Activated CD4-positive, alpha-beta T cell treated with anti-CD3 and anti-CD28 coated beads for 36 hours (primary cell): ENCODE results near the gene B9D1. TPM values are rescaled to one million over a fixed set of nuclear protein-coding genes. Genes with fewer than 3 reads are reported as not detected.

Experiments
- ATAC-seq: fragments of 200-7000 bp; cut with Tn5 transposase; one replicate; pipeline ENCODE4 v1.10.0; 2021; ENCODE audit warnings: mild to moderate bottlenecking, moderate library complexity
- CTCF ChIA-PET: fragments of 350-600 bp; sonication (Branson Sonifier 250); formaldehyde crosslinking; loops from one replicate; lab custom pipeline; 2021; ENCODE audit warnings: antibody characterized with exemption; lab: Charles Lee
- POLR2A ChIA-PET: fragments of 350-600 bp; sonication (Branson Sonifier 250); formaldehyde crosslinking; loops from one replicate; lab custom pipeline; 2021; ENCODE audit warnings: antibody characterized with exemption, inconsistent platforms; lab: Charles Lee
- DNase-seq: peaks from one replicate; pipeline ENCODE4 v3.0.0-alpha.2; 2020
- H3K27ac Mint-ChIP-seq: one replicate; pipeline ENCODE4 v1.8.0; 2021; ENCODE audit warnings: mixed read lengths
- H3K27me3 Mint-ChIP-seq: one replicate; pipeline ENCODE4 v1.8.0; 2021; ENCODE audit warnings: mixed read lengths
- H3K36me3 Mint-ChIP-seq: one replicate; pipeline ENCODE4 v1.8.0; 2021; ENCODE audit warnings: low read depth, mixed read lengths
- H3K4me1 Mint-ChIP-seq: one replicate; pipeline ENCODE4 v1.8.0; 2021; ENCODE audit warnings: mixed read lengths
- H3K4me3 Mint-ChIP-seq: one replicate; pipeline ENCODE4 v1.8.0; 2021; ENCODE audit warnings: mild to moderate bottlenecking, moderate library complexity, mixed read lengths
- H3K9me3 Mint-ChIP-seq: one replicate; pipeline ENCODE4 v1.8.0; 2021; ENCODE audit warnings: low read depth, mixed read lengths
- intact Hi-C, 2 experiments: fragments of 100-400 bp; cut with DNase I in 1 of 2; cut with micrococcal nuclease in 1 of 2; formaldehyde crosslinking; loops; one replicate each; pipeline versions ENCODE4 v1.14.2 to v1.15.1; 2022 to 2024; cut with DNase I, micrococcal nuclease
- total RNA-seq, 2 experiments: library from RNA; stranded (reverse); gene quantifications; one replicate each; pipeline ENCODE4 v1.2.3, GENCODE V29; 2021

The B9D1 gene
- total RNA-seq, 2 experiments from 2014 or later, result 7.4 to 7.8 TPM

DNA sequence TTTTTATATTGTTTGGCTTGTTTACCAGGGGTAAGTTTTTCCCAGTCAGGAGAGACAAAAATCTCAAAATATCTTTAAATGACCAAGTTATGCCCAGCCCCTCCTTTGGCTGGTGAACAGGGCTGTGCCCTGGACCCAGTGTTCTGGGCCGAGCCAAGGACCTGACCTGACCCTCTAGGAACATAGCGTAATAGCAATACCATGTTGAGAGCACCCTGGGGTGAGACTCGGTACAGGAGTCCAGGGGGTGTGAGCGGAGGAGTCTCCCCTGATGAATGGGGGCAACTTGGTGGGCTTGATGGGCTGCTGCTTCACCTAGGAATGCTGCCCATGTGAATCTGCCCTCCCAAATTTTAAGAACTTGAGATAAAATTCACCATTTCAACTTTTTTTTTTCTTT lies 47.4 kb downstream of the B9D1 start:
- no peak overlapping the region for H3K27ac Mint-ChIP-seq
- peaks cover 10% of the 10 kb centered on the region for H3K36me3 Mint-ChIP-seq
- no peaks in the 10 kb centered on the region for H3K9me3 Mint-ChIP-seq
- no peaks in the 10 kb centered on the region for H3K4me1 Mint-ChIP-seq
- POLR2A ChIA-PET, result no interaction called here
- H3K4me3 Mint-ChIP-seq, result no peak overlapping the region
- DNase-seq (no peak), ATAC-seq (no peak)
- CTCF ChIA-PET, result interaction anchor here (1.0 kb wide), 1 partner anchor 18 kb away, joined by 3 read pairs; no protein-coding TSS in a partner anchor
- peaks cover 7% of the 10 kb centered on the region for H3K27me3 Mint-ChIP-seq
- intact Hi-C loops, result no loop called here

GRCh38 chr17:19313746-19314651 lies 48.5 kb downstream of the B9D1 start:
- Mint-ChIP-seq H3K27me3 (peaks cover 13% of the 10 kb centered on the region), H3K9me3 (no peaks in the 10 kb centered on the region), H3K27ac (no peak overlapping the region), H3K36me3 (peaks cover 10% of the 10 kb centered on the region), H3K4me1 (no peaks in the 10 kb centered on the region), H3K4me3 (no peak overlapping the region)
- DNase-seq, result no peak
- ChIA-PET POLR2A (no interaction called here), CTCF (interaction anchor here (1.0 kb wide), 1 partner anchor 19 kb away, joined by 3 read pairs; no protein-coding TSS in a partner anchor)
- no peak for ATAC-seq
- intact Hi-C loops, result no loop called here

DNA sequence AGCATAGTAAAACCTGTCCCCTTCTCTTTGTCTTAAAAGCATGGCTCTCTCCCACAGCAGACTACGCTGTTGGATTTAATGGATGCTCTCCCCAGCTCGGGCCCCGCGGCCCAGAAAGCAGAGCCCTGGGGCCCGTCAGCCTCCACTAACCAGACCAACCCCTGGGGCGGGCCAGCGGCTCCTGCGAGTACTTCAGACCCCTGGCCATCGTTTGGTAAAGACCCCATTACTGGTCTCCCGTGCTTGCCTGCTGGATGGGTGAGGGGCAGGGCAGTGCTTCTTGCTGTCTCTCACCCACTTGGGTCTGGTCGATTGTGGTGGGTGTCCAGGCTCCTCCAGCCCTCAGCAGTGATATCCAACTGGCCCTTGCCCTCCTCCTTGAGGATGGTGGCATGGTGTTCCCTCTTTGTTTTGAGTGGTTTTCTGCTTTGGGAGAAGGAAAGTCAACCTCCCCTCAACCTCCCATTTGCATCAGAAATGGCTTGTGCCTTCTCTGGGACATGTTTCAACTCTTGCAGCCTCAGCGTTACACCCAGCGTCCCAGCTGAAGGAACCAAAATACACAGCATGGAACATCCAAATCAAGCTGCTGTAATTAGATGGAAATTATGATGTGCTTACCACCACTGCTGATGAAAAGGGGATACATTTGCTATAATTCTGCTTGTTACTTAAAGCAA lies 49.3 kb downstream of the B9D1 start:
- H3K36me3 Mint-ChIP-seq, result peaks cover 12% of the 10 kb centered on the region
- no peaks in the 10 kb centered on the region for H3K9me3 Mint-ChIP-seq
- ChIA-PET POLR2A (no interaction called here), CTCF (no interaction called here)
- no peaks in the 10 kb centered on the region for H3K4me1 Mint-ChIP-seq
- ATAC-seq (no peak), DNase-seq (no peak)
- H3K4me3 Mint-ChIP-seq, result no peak overlapping the region
- no peak overlapping the region for H3K27ac Mint-ChIP-seq
- intact Hi-C loops, result no loop called here
- H3K27me3 Mint-ChIP-seq, result peaks cover 17% of the 10 kb centered on the region

GRCh38 chr17:19312406-19312805 lies 50.1 kb downstream of the B9D1 start:
- intact Hi-C loops, result no loop called here
- no peak overlapping the region for H3K27ac Mint-ChIP-seq
- ChIA-PET CTCF (no interaction called here), POLR2A (no interaction called here)
- H3K4me1 Mint-ChIP-seq, result no peaks in the 10 kb centered on the region
- peaks cover 10% of the 10 kb centered on the region for H3K36me3 Mint-ChIP-seq
- no peaks in the 10 kb centered on the region for H3K9me3 Mint-ChIP-seq
- no peak for ATAC-seq
- no peak for DNase-seq
- H3K27me3 Mint-ChIP-seq, result peaks cover 20% of the 10 kb centered on the region
- no peak overlapping the region for H3K4me3 Mint-ChIP-seq

- no peaks in the 10 kb centered on the region for H3K9me3 Mint-ChIP-seq
- H3K36me3 Mint-ChIP-seq, result peaks cover 10% of the 10 kb centered on the region
- peaks cover 4% of the 10 kb centered on the region for H3K4me1 Mint-ChIP-seq
- DNase-seq (no peak), ATAC-seq (no peak)
- ChIA-PET CTCF (no interaction called here), POLR2A (no interaction called here)
- H3K27me3 Mint-ChIP-seq, result peaks cover 23% of the 10 kb centered on the region
- H3K4me3 Mint-ChIP-seq, result no peak overlapping the region
- intact Hi-C loops, result no loop called here
- H3K27ac Mint-ChIP-seq, result no peak overlapping the region
These were observed 50.9 kb downstream of the B9D1 start for GRCh38 chr17:19311421-19312215.

DNA sequence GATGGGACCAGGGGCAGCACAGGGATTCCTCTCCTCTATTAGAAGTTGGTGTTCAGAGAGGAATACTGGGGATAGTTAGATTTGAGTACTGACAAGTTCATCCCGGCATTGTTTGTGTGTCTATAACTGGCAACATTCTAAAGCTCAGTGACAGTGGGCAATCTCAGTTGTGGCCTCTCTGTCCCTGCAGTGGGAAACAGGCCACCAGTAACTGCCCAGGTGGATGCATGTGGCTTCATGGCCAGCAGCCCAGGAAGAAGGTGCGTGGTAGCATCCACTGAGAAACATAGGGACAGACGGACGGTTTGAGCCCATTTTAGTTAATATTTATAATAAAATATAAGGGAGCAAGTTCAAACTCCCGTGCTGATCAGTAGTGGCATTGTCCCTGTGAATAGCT lies 51.5 kb downstream of the B9D1 start:
- ChIA-PET CTCF (no interaction called here), POLR2A (no interaction called here)
- H3K27me3 Mint-ChIP-seq, result peaks cover 25% of the 10 kb centered on the region
- H3K4me3 Mint-ChIP-seq, result no peak overlapping the region
- intact Hi-C loops, result no loop called here
- DNase-seq, result no peak
- ATAC-seq, result no peak
- no peak overlapping the region for H3K27ac Mint-ChIP-seq
- H3K9me3 Mint-ChIP-seq, result no peaks in the 10 kb centered on the region
- H3K36me3 Mint-ChIP-seq, result peaks cover 10% of the 10 kb centered on the region
- H3K4me1 Mint-ChIP-seq, result peaks cover 10% of the 10 kb centered on the region

GRCh38 chr17:19310151-19310550 lies 52.4 kb downstream of the B9D1 start:
- Mint-ChIP-seq H3K4me3 (no peak overlapping the region), H3K27me3 (peaks cover 31% of the 10 kb centered on the region), H3K9me3 (no peaks in the 10 kb centered on the region), H3K27ac (no peak overlapping the region), H3K36me3 (peaks cover 10% of the 10 kb centered on the region), H3K4me1 (peaks cover 18% of the 10 kb centered on the region)
- ATAC-seq, result no peak
- CTCF ChIA-PET, result no interaction called here
- POLR2A ChIA-PET, result no interaction called here
- DNase-seq, result no peak
- intact Hi-C loops, result no loop called here

DNA sequence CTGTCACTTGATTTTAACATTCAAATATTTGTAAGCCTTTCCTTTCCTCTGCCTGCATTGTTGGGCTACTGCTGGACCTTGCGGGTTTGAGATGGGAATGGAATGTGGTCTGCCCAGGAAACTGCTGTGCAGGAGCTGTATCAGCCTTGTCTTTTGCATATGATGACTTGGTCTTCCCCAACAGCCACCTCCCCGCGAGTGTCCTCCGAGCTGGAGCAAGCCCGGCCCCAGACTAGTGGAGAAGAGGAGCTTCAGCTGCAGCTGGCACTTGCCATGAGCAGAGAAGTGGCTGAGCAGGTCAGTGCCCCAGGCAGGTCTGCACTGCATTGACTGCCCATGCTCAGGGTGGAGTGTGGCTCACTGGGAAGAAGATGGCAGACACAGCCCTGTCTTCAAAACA lies 52.8 kb downstream of the B9D1 start:
- CTCF ChIA-PET, result interaction anchor here (1.6 kb wide), 1 partner anchor 29 kb away, joined by 4 read pairs; no protein-coding TSS in a partner anchor
- Mint-ChIP-seq H3K27me3 (peaks cover 32% of the 10 kb centered on the region), H3K27ac (no peak overlapping the region), H3K4me3 (no peak overlapping the region), H3K36me3 (peaks cover 9% of the 10 kb centered on the region), H3K9me3 (no peaks in the 10 kb centered on the region), H3K4me1 (peaks cover 20% of the 10 kb centered on the region)
- intact Hi-C loops, result no loop called here
- POLR2A ChIA-PET, result interaction anchor here (0.6 kb wide), 1 partner anchor 13 kb away, joined by 3 read pairs; no protein-coding TSS in a partner anchor
- ATAC-seq (no peak), DNase-seq (no peak)

DNA sequence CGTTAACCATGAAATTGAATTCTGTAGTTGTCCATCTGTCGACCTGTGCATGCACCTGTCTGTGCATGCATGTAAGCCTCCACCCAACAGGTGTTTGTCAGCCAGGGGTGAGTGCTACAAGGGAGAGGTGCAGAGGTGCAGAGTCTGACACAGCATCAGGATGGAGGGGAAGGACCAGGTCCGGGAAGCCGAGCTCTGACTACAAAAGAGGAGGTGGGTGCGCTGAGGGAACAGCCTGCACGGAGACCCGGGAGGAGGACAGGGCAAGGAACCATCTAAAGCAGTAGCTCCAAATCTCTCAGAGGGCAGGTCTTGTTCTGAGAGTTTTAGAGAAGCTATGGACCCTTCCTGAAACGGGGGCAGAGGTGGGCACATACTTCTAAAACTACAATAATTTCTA lies 54.1 kb downstream of the B9D1 start:
- no peak overlapping the region for H3K27ac Mint-ChIP-seq
- H3K36me3 Mint-ChIP-seq, result peaks cover 8% of the 10 kb centered on the region
- DNase-seq, result no peak
- ChIA-PET CTCF (interaction anchor here (1.4 to 1.6 kb wide), 2 partner anchors 30 to 52 kb away, joined by 3 to 4 read pairs; no protein-coding TSS in a partner anchor), POLR2A (no interaction called here)
- no peak for ATAC-seq
- intact Hi-C loops, result no loop called here
- peaks cover 20% of the 10 kb centered on the region for H3K4me1 Mint-ChIP-seq
- H3K9me3 Mint-ChIP-seq, result no peaks in the 10 kb centered on the region
- peaks cover 32% of the 10 kb centered on the region for H3K27me3 Mint-ChIP-seq
- no peak overlapping the region for H3K4me3 Mint-ChIP-seq

DNA sequence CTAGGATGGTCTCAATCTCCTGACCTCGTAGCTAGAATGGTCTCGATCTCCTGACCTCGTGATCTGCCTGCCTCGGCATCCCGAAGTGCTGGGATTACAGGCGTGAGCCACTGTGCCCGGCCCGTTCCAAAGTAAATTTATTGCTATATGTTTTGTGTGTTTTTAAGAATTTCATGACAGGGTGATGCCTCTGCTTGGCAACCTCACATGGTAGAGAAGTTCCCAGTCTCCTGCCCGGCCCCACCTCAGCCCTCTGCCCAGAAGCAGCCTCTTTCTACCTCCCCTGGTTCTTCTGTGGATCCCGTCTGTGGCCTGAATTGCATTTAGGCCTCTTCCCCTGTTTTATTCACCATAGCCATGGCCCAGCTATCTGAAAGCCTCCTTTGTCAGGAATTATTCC lies 55.0 kb downstream of the B9D1 start:
- DNase-seq, result no peak
- H3K9me3 Mint-ChIP-seq, result no peaks in the 10 kb centered on the region
- no peak for ATAC-seq
- ChIA-PET CTCF (interaction anchor here (1.4 kb wide), 1 partner anchor 51 kb away, joined by 3 read pairs; no protein-coding TSS in a partner anchor), POLR2A (interaction anchor here (0.7 kb wide), 1 partner anchor 415 kb away, joined by 3 read pairs; no protein-coding TSS in a partner anchor)
- H3K4me3 Mint-ChIP-seq, result no peak overlapping the region
- H3K27ac Mint-ChIP-seq, result no peak overlapping the region
- H3K4me1 Mint-ChIP-seq, result peaks cover 20% of the 10 kb centered on the region
- intact Hi-C loops, result no loop called here
- H3K27me3 Mint-ChIP-seq, result peaks cover 32% of the 10 kb centered on the region
- peaks cover 3% of the 10 kb centered on the region for H3K36me3 Mint-ChIP-seq
